ENCODE results near the gene CACUL1.

CACUL1 gene

GRCh38 chr10:118738406-118738805 lies 16.4 kb downstream of the CACUL1 start:
- Histone ChIP-seq H3K27me3 (ENCODE audit: insufficient read depth, low read length) (no peaks in the 10 kb centered on the region), H3K9me3 (ENCODE audit: low read length) (no peaks in the 10 kb centered on the region), H3K36me3 (ENCODE audit: insufficient read depth, low read length) (peaks cover 2% of the 10 kb centered on the region), H3K4me1 (ENCODE audit: insufficient read depth, low read length) (no peaks in the 10 kb centered on the region), H3K4me3 (ENCODE audit: low read length) (no peak overlapping the region), H2AFZ (ENCODE audit: low read depth, low read length) (no peak overlapping the region)

DNA sequence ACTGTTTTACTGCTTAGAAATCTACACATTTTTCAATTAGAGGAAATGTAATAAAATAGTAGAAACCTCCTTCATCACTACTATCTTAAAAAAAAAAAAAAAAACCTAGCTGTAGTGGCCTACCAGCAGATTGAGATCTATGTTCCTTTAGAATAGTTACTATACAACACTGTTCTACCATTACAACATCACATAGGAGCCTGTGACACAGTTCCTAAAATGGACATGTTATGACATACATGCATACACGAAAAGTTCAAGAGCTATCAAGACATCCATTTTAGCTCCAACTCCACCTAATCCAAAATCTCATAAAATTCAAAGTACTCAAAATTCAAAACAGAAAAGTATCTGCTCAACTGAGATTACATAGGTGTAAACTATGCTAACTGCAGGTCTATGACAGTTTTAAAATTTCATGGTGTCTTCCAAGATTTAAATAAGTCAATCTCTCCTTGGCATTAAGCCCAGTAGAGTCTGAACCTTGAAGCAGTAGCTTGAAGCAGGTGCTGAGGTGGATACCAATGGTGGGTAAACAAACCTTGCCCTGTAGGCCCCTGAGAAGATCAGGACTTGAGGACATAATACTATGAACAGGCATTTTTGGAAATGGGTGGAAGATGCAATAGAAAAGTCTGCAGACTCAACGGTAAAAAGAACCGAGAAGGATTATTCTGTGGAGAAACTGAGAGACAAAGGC lies 17.0 kb downstream of the CACUL1 start:
- Histone ChIP-seq H2AFZ (ENCODE audit: low read depth, low read length) (no peak overlapping the region), H3K9me3 (ENCODE audit: low read length) (no peaks in the 10 kb centered on the region), H3K4me1 (ENCODE audit: insufficient read depth, low read length) (no peaks in the 10 kb centered on the region), H3K4me3 (ENCODE audit: low read length) (no peak overlapping the region), H3K36me3 (ENCODE audit: insufficient read depth, low read length) (peaks cover 2% of the 10 kb centered on the region), H3K27me3 (ENCODE audit: insufficient read depth, low read length) (no peaks in the 10 kb centered on the region)

DNA sequence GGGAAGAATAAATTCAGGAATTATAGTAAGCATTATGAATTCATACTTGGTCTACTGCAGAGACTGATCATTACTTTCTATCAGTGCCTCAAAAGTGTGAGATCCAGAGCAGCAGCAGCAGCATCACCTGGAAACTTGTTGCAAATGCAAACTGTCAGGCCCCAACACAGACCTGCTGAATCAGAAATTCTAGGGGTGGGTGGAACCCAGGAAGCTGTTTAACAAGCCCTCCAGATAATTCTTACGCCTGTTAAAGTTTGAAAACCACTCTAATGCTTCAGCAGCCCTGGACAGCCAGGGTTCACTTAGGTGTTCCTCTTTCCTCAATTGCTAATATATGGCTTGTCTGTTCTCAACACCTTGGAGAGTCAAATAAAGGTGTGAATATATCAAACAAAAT lies 19.5 kb downstream of the CACUL1 start:
- Histone ChIP-seq H3K4me1 (ENCODE audit: insufficient read depth, low read length) (no peaks in the 10 kb centered on the region), H2AFZ (ENCODE audit: low read depth, low read length) (no peak overlapping the region), H3K4me3 (ENCODE audit: low read length) (no peak overlapping the region), H3K27me3 (ENCODE audit: insufficient read depth, low read length) (no peaks in the 10 kb centered on the region), H3K36me3 (ENCODE audit: insufficient read depth, low read length) (peaks cover 2% of the 10 kb centered on the region), H3K9me3 (ENCODE audit: low read length) (no peaks in the 10 kb centered on the region)

DNA sequence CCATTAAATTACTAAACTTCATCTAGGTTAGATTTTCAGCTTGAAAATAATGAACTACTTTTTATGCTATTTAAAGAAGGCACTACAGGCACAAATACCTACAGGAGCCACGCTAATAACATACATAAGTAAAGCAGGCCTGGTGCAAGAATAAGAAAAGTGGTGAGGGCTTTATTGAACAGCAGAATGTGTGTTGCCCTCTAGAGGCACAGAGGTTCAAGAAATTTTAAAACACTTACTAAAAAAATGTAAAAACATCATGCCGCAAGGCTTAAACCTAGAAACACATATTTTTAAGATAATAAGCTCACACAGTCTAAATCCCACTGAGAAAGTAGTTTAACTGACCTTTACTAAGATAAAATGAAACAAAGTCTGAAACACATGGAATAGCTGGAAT lies 20.3 kb downstream of the CACUL1 start:
- no peak overlapping the region for H2AFZ ChIP-seq (ENCODE audit: low read depth, low read length)
- no peaks in the 10 kb centered on the region for H3K4me1 ChIP-seq (ENCODE audit: insufficient read depth, low read length)
- no peak overlapping the region for H3K4me3 ChIP-seq (ENCODE audit: low read length)
- peaks cover 2% of the 10 kb centered on the region for H3K36me3 ChIP-seq (ENCODE audit: insufficient read depth, low read length)
- no peaks in the 10 kb centered on the region for H3K27me3 ChIP-seq (ENCODE audit: insufficient read depth, low read length)
- H3K9me3 ChIP-seq (ENCODE audit: low read length): no peaks in the 10 kb centered on the region

GRCh38 chr10:118732245-118733165 lies 22.3 kb downstream of the CACUL1 start:
- no peaks in the 10 kb centered on the region for H3K4me1 ChIP-seq (ENCODE audit: insufficient read depth, low read length)
- no peak overlapping the region for H2AFZ ChIP-seq (ENCODE audit: low read depth, low read length)
- H3K4me3 ChIP-seq (ENCODE audit: low read length): no peak overlapping the region
- peaks cover 8% of the 10 kb centered on the region for H3K36me3 ChIP-seq (ENCODE audit: insufficient read depth, low read length)
- no peaks in the 10 kb centered on the region for H3K9me3 ChIP-seq (ENCODE audit: low read length)
- no peaks in the 10 kb centered on the region for H3K27me3 ChIP-seq (ENCODE audit: insufficient read depth, low read length)

DNA sequence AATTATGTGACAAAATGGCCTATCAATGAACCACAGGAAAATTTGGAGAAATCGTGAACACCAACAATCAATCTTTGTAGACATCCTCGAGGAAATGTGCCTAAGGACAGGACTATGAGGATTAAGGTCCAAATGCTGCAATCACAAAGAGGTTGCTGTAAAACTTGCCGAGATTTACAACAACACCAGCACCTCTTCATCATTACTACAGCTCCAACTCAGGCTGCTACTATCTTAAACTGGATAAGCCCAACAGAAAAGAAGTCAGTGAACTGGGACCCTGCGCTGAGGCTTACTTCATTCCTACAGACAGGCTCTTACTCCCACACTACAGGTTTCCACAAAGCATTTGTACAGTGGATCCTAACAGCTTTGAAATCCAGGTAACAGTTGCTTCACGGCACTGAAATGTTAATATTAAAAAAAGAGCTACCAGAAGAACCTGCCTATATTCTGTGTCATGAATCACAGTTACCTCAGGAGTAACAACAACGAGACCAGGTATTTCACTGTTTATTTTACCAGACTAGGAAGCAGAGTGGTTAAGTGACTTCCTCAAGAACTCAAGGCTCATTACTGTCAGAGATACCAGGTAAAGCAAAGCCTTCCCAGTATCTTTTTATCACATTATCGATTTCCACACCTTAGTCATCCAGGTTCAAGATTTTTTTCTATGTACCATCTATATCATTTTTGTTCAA lies 23.9 kb downstream of the CACUL1 start:
- Histone ChIP-seq H3K9me3 (ENCODE audit: low read length) (no peaks in the 10 kb centered on the region), H3K4me1 (ENCODE audit: insufficient read depth, low read length) (no peaks in the 10 kb centered on the region), H3K4me3 (ENCODE audit: low read length) (no peak overlapping the region), H3K36me3 (ENCODE audit: insufficient read depth, low read length) (peaks cover 8% of the 10 kb centered on the region), H2AFZ (ENCODE audit: low read depth, low read length) (no peak overlapping the region), H3K27me3 (ENCODE audit: insufficient read depth, low read length) (no peaks in the 10 kb centered on the region)

DNA sequence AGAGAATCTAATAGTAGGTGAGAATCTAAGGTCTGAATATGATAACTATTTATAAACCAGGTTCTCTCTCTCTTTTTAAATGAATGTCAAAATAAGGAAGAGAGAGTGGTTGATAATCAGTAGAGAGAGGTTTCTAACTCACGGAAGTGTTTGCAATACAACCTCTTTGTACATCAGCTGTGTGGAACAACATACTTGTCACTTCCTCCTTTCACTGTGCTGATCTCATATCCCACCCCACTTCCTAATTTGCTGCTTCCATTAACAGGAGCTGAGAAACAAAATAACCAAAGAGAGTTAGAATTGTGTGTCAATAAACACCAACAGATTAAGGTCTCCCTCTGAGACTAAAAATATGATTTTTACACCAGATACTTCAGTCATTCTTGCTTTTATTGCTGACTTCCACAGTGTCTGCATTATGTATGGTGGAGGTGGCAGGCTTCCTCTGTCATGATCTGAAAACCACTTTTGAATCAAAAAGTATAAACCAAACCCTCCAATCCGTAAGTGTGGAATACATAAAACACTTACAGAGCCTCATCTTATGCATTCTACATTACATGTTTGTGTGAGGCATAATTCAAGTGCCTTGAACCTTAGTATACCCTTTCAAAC lies 25.0 kb downstream of the CACUL1 start:
- H3K9me3 ChIP-seq (ENCODE audit: low read length): no peaks in the 10 kb centered on the region
- H2AFZ ChIP-seq (ENCODE audit: low read depth, low read length): no peak overlapping the region
- H3K4me3 ChIP-seq (ENCODE audit: low read length): no peak overlapping the region
- H3K4me1 ChIP-seq (ENCODE audit: insufficient read depth, low read length): no peaks in the 10 kb centered on the region
- H3K36me3 ChIP-seq (ENCODE audit: insufficient read depth, low read length): peaks cover 12% of the 10 kb centered on the region
- H3K27me3 ChIP-seq (ENCODE audit: insufficient read depth, low read length): no peaks in the 10 kb centered on the region

DNA sequence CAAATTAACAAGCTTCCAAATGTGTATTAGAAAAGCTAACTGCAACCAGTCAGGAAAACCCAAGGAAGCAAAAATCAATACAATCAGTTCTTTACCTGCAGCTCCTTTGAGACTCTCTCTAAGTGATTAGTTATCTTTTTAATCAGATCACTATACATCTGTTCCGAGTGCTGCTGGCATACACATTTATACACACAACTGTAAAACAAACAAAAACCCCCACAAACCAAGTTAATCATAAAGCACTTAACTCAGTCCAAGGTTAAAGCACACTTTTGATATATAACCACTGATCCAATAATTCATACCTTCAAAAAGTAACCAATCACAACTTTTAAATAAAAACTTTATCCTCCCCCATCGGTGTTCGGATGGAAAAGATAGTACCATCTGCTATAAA lies 25.6 kb downstream of the CACUL1 start:
- Histone ChIP-seq H2AFZ (ENCODE audit: low read depth, low read length) (no peak overlapping the region), H3K36me3 (ENCODE audit: insufficient read depth, low read length) (peaks cover 16% of the 10 kb centered on the region), H3K9me3 (ENCODE audit: low read length) (no peaks in the 10 kb centered on the region), H3K27me3 (ENCODE audit: insufficient read depth, low read length) (no peaks in the 10 kb centered on the region), H3K4me3 (ENCODE audit: low read length) (no peak overlapping the region), H3K4me1 (ENCODE audit: insufficient read depth, low read length) (no peaks in the 10 kb centered on the region)

- peaks cover 16% of the 10 kb centered on the region for H3K36me3 ChIP-seq (ENCODE audit: insufficient read depth, low read length)
- no peaks in the 10 kb centered on the region for H3K9me3 ChIP-seq (ENCODE audit: low read length)
- H3K4me1 ChIP-seq (ENCODE audit: insufficient read depth, low read length): peaks cover 12% of the 10 kb centered on the region
- H3K4me3 ChIP-seq (ENCODE audit: low read length): no peak overlapping the region
- H3K27me3 ChIP-seq (ENCODE audit: insufficient read depth, low read length): no peaks in the 10 kb centered on the region
- no peak overlapping the region for H2AFZ ChIP-seq (ENCODE audit: low read depth, low read length)
Measured at GRCh38 chr10:118725886-118726500, 28.8 kb downstream of the CACUL1 start.

GRCh38 chr10:118723466-118723865 lies 31.3 kb downstream of the CACUL1 start:
- Histone ChIP-seq H3K36me3 (ENCODE audit: insufficient read depth, low read length) (peaks cover 14% of the 10 kb centered on the region), H3K27me3 (ENCODE audit: insufficient read depth, low read length) (no peaks in the 10 kb centered on the region), H3K4me3 (ENCODE audit: low read length) (no peak overlapping the region), H3K4me1 (ENCODE audit: insufficient read depth, low read length) (peaks cover 19% of the 10 kb centered on the region), H2AFZ (ENCODE audit: low read depth, low read length) (no peak overlapping the region), H3K9me3 (ENCODE audit: low read length) (no peaks in the 10 kb centered on the region)

- Histone ChIP-seq H3K9me3 (ENCODE audit: low read length) (no peaks in the 10 kb centered on the region), H2AFZ (ENCODE audit: low read depth, low read length) (no peak overlapping the region), H3K36me3 (ENCODE audit: insufficient read depth, low read length) (peaks cover 14% of the 10 kb centered on the region), H3K4me3 (ENCODE audit: low read length) (no peak overlapping the region), H3K27me3 (ENCODE audit: insufficient read depth, low read length) (no peaks in the 10 kb centered on the region), H3K4me1 (ENCODE audit: insufficient read depth, low read length) (peaks cover 19% of the 10 kb centered on the region)
Measured at GRCh38 chr10:118721539-118721876, 33.3 kb downstream of the CACUL1 start.

DNA sequence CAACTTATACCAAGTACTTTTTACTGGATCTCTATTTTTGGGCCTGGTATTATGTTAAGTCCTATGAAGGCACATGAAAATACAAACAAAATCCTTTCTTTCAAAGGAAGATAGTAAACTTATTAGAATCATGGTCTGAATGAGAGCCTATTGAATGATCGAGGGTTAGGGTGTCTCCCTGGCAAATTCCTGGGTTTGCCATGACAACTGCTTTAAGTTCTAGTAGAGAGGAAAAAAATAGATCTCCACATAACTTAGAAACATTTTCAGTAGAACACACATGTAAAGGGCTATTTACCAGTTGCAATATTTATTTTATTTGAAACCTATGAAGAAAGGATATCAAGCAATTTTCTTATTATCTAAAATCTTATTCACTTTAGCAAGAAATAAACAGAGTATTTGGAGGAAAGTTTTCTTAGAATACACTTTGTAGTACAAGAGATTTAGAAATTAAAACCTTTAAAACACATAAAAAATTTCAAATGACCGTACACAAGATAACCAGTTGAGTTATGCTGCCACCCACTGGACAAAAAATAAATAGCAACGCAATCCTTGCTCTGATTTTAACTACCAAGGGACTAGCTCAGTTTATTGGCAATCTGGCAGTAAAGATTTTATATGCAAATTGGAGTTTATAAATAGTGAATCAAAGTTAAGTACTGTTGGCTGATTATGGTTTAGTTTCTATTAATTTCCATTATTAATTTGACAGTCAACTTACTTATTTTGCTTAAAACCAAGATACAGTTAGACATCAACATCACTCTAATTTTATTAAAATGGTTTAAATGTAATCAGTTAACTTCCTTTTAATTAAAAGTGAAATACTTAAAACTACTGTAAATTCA lies 33.9 kb downstream of the CACUL1 start:
- peaks cover 19% of the 10 kb centered on the region for H3K4me1 ChIP-seq (ENCODE audit: insufficient read depth, low read length)
- no peaks in the 10 kb centered on the region for H3K9me3 ChIP-seq (ENCODE audit: low read length)
- peaks cover 14% of the 10 kb centered on the region for H3K36me3 ChIP-seq (ENCODE audit: insufficient read depth, low read length)
- no peak overlapping the region for H3K4me3 ChIP-seq (ENCODE audit: low read length)
- H2AFZ ChIP-seq (ENCODE audit: low read depth, low read length): no peak overlapping the region
- no peaks in the 10 kb centered on the region for H3K27me3 ChIP-seq (ENCODE audit: insufficient read depth, low read length)

Data from neuron (in vitro differentiated cells).